NB4 (cell line): ENCODE measurements around the gene SEMA5A.

Experiments used
- DNase-seq: peaks from one replicate; pipeline ENCODE4 v3.0.0; 2010; ENCODE audit warnings: low read depth
- H3K4me3 ChIP-seq: one replicate; pipeline ENCODE4 v1.5.1; 2011; ENCODE audit warnings: mild to moderate bottlenecking, low read depth, low read length, moderate library complexity
- MAX ChIP-seq: IDR thresholded peaks from 2 replicates; pipeline ENCODE4 v1.6.1; 2011; ENCODE audit warnings: low read depth, low read length
- MYC ChIP-seq: IDR thresholded peaks from 2 replicates; pipeline ENCODE4 v1.6.1; 2011; ENCODE audit warnings: low read depth, low read length
- POLR2A ChIP-seq: IDR thresholded peaks from 2 replicates; pipeline ENCODE4 v1.6.1; 2011; ENCODE audit warnings: mild to moderate bottlenecking; ENCODE audit not compliant: insufficient read length; ENCODE audit errors: extremely low read depth
- TF ChIP-seq, protein P1 (sequence below): IDR thresholded peaks from one replicate; pipeline ENCODE4 v1.5.1; 2012; ENCODE audit warnings: low read depth, low read length

Gene SEMA5A

DNA sequence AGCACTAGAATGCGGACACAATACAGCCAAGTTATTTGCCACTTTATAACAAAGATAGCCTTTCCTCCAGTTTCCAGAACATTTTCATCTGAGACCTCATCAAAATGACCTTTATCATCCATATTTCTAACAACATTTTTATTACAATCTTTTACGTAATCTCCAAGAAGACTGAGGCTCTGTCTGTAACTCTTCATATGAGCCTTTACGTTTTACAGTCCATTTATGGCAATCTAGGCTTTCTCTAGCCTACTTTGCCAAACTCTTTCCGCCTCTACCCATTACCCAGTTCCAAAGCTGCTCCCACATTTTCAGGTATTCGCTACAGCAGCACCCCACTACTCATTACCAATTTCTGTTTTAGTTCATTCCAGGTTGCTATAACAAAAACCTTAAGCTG, 8.2 kb upstream of the SEMA5A start:
- H3K4me3 ChIP-seq: no peak overlapping the region
- DNase-seq: no peak
- TF ChIP-seq MAX: no peak
- no peak for TF ChIP-seq MYC
- TF ChIP-seq POLR2A: no peak
- TF ChIP-seq, protein P1, sequence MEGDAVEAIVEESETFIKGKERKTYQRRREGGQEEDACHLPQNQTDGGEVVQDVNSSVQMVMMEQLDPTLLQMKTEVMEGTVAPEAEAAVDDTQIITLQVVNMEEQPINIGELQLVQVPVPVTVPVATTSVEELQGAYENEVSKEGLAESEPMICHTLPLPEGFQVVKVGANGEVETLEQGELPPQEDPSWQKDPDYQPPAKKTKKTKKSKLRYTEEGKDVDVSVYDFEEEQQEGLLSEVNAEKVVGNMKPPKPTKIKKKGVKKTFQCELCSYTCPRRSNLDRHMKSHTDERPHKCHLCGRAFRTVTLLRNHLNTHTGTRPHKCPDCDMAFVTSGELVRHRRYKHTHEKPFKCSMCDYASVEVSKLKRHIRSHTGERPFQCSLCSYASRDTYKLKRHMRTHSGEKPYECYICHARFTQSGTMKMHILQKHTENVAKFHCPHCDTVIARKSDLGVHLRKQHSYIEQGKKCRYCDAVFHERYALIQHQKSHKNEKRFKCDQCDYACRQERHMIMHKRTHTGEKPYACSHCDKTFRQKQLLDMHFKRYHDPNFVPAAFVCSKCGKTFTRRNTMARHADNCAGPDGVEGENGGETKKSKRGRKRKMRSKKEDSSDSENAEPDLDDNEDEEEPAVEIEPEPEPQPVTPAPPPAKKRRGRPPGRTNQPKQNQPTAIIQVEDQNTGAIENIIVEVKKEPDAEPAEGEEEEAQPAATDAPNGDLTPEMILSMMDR: no peak

DNA sequence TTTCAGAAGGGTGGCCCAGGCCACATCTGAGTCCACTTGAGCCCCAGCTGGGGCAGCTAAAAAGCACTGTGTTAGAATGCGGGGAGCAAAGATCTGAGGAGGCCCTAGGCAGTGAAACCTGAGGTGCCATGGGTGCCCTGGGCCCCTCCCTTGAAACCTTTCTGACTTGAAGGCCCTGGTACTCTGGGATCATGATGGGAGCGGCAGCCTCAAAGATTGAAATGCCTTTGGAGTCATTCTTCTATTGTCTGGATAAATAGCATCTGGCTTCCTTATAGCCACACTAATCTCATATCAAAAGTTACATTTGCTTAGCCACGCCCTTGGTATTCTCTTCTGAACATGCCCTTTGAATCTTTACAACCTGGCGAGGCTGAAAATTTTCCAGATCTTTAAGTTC, 7.7 kb upstream of the SEMA5A start:
- no peak for DNase-seq
- H3K4me3 ChIP-seq: no peak overlapping the region
- TF ChIP-seq MYC (no peak), POLR2A (no peak), MAX (no peak)
- TF ChIP-seq, protein P1: no peak

- H3K4me3 ChIP-seq: no peak overlapping the region
- DNase-seq: no peak
- no peak for TF ChIP-seq MYC
- TF ChIP-seq POLR2A: no peak
- TF ChIP-seq, protein P1: no peak
- TF ChIP-seq MAX: no peak
Observed at GRCh38 chr5:9551567-9552537, 6.0 kb upstream of the SEMA5A start.

DNA sequence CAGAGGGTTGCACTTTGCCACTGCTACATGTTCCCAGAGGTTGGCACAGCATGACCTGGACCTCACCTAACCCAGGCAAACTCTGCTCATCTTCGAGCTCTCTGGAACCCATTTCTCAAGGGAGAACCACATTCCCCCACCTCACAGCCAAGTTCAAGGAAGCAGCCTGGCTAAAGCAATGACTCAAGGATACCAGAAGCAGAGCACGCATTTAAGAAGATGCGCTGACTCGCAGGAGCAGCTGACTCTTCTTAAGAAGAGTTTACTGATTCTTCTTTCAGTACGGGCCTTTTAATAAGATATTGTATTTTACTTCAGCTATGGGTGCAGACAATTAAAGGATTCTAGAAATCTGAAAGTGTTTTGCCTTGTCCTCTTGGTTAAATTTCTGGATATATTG, 4.1 kb upstream of the SEMA5A start:
- no peak for DNase-seq
- TF ChIP-seq, protein P1: no peak
- no peak for TF ChIP-seq POLR2A
- no peak for TF ChIP-seq MYC
- no peak for TF ChIP-seq MAX

DNA sequence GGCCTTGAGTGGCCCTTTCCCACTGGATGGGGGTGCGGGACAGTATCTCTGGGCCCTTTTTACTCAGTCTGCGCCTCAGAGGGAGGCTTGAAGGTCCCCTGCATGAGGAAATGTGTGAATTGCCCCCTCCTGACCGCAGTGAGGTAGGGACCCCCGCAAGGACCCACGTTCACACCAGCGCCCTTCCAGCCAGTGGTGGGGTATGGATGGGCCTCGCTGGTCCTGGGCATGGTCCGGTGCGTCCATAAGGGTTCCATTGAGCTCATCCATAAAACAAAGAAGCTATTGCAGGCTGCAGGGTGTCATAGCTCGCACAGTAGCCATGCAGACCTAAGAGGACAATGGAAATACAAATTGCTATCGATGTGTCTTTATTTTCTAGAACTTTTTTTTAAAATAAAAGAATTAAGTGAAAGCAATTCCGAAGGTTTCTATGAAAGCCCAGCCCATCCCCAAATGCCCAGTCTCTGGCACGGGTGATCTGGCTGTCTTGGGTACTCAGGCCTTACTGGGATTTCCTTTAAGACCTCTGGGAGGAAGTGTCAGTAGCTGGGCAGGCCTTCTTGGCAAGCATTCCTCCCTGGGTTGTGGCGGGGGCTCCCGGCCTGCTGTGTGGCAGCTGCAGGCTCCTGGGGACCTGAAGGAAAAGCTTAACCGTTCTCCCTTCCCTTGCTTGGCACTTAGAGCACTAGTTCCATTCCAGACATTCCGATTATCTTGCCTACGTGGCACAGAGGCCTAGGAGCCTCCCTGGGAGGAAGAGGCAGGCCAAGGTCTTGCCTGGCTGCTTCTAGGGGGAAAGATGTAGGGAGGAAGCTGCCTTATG, 1.5 kb upstream of the SEMA5A start:
- no peak for TF ChIP-seq MAX
- TF ChIP-seq POLR2A: no peak
- TF ChIP-seq MYC: no peak
- TF ChIP-seq, protein P1: no peak
- DNase-seq: no peak
- H3K4me3 ChIP-seq: no peak overlapping the region

More for the DNA sequence above, 4.1 kb upstream of the SEMA5A start:
- H3K4me3 ChIP-seq: no peak overlapping the region
